HG03432 (cell line): ENCODE measurements around the gene LRIG3.
"Not testable (repeated sequence)": the region's sequence is repeated elsewhere in the genome, so short reads cannot be mapped to it uniquely, and the experiment has no call there.

Experiments
- ATAC-seq: cut with Tn5 transposase; IDR thresholded peaks from one replicate; pipeline ENCODE4 v1.9.1; 2021; ENCODE audit warnings: mild to moderate bottlenecking, moderate library complexity; ENCODE audit not compliant: unreplicated experiment

The LRIG3 gene

GRCh38 chr12:58920102-58920960 is at the start of gene LRIG3:
TSS of gene LRIG3 (minus strand) at chr12:58920504. CDS start at chr12:58920235, 269 bp downstream.
- ATAC-seq = peak; percentile 93

- no peak for ATAC-seq
These were observed 48.9 kb upstream of the LRIG3 start for GRCh38 chr12:58969237-58969636.

GRCh38 chr12:58967561-58967960 is 47.3 kb upstream of the LRIG3 start:
- no peak for ATAC-seq

- no peak for ATAC-seq
These were observed 46.6 kb upstream of the LRIG3 start for GRCh38 chr12:58966939-58967338.

GRCh38 chr12:58965568-58965967 is 45.3 kb upstream of the LRIG3 start:
- no peak for ATAC-seq

- no peak for ATAC-seq
These were observed 43.5 kb upstream of the LRIG3 start for GRCh38 chr12:58963844-58964243.

- no peak for ATAC-seq
These were observed 41.6 kb upstream of the LRIG3 start for GRCh38 chr12:58961906-58962305.

GRCh38 chr12:58961166-58961565 is 40.9 kb upstream of the LRIG3 start:
- ATAC-seq = no peak

GRCh38 chr12:58959639-58960300 is 39.5 kb upstream of the LRIG3 start:
- ATAC-seq = no peak

- ATAC-seq = no peak
These were observed 37.0 kb upstream of the LRIG3 start for GRCh38 chr12:58957298-58957697.

- no peak for ATAC-seq
These were observed 35.5 kb upstream of the LRIG3 start for GRCh38 chr12:58955849-58956248.

GRCh38 chr12:58954002-58954401 is 33.7 kb upstream of the LRIG3 start:
- ATAC-seq = no peak

- no peak for ATAC-seq
These were observed 30.4 kb upstream of the LRIG3 start for GRCh38 chr12:58950739-58951100.

- not testable (repeated sequence) for ATAC-seq
These were observed 29.8 kb upstream of the LRIG3 start for GRCh38 chr12:58949954-58950738.

GRCh38 chr12:58943079-58943478 is 22.8 kb upstream of the LRIG3 start:
- ATAC-seq = no peak

- no peak for ATAC-seq
These were observed 22.0 kb upstream of the LRIG3 start for GRCh38 chr12:58942345-58942744.

- no peak for ATAC-seq
These were observed 19.2 kb upstream of the LRIG3 start for GRCh38 chr12:58939399-58940100.

- ATAC-seq = no peak
These were observed 18.1 kb upstream of the LRIG3 start for GRCh38 chr12:58938440-58938839.

GRCh38 chr12:58934528-58934927 is 14.2 kb upstream of the LRIG3 start:
- no peak for ATAC-seq

- ATAC-seq = no peak
These were observed 12.7 kb upstream of the LRIG3 start for GRCh38 chr12:58932806-58933681.
